Measurements from ENCODE around the gene HOXD10.

The HOXD10 gene

DNA sequence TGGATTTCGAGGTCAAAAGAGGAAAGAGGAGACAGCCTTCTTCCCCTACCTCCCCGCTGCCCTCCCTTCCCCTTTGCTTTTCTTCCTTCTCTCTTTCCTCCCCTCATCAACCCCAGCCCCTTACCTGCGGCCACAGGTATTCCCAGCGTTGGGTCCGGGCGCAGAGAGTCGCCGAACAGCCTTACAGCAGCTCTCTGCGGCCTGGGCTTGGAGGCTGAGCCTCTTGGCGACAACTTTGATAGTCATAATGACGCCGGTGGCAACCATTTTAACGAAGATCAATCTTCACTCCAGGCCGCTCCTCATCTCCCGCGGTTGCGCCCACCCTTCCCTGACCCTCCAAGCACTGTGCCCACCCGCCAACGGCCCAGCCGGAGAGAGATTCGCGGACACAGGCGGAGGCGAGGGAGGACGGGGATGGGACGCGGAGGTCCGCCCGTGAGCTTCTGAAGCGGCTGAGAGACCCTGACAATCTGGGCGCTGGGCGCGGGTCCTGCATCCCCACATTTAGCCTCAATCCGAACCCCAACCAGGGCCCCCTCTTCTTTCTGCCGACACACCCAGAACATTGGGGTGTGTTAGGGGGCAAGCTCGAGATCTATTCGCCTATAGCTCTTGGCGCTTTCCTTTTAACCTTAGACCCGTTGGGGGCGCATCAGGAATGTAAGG, 31.3 kb upstream of the HOXD10 start:
- no peak overlapping the region for H3K9ac ChIP-seq (ENCODE audit: low read length)
- H3K4me1 ChIP-seq (ENCODE audit: control insufficient read depth, insufficient read depth, low read length), result no peaks in the 10 kb centered on the region
- H3K27ac ChIP-seq (ENCODE audit: low read depth, low read length), result no peak overlapping the region
- H3K27me3 ChIP-seq (ENCODE audit: control insufficient read depth, insufficient read depth, low read length), result peaks cover 80% of the 10 kb centered on the region
- no peak overlapping the region for H3K4me3 ChIP-seq (ENCODE audit: low read length)
- H3K36me3 ChIP-seq (ENCODE audit: control insufficient read depth, insufficient read depth, low read length), result no peaks in the 10 kb centered on the region

DNA sequence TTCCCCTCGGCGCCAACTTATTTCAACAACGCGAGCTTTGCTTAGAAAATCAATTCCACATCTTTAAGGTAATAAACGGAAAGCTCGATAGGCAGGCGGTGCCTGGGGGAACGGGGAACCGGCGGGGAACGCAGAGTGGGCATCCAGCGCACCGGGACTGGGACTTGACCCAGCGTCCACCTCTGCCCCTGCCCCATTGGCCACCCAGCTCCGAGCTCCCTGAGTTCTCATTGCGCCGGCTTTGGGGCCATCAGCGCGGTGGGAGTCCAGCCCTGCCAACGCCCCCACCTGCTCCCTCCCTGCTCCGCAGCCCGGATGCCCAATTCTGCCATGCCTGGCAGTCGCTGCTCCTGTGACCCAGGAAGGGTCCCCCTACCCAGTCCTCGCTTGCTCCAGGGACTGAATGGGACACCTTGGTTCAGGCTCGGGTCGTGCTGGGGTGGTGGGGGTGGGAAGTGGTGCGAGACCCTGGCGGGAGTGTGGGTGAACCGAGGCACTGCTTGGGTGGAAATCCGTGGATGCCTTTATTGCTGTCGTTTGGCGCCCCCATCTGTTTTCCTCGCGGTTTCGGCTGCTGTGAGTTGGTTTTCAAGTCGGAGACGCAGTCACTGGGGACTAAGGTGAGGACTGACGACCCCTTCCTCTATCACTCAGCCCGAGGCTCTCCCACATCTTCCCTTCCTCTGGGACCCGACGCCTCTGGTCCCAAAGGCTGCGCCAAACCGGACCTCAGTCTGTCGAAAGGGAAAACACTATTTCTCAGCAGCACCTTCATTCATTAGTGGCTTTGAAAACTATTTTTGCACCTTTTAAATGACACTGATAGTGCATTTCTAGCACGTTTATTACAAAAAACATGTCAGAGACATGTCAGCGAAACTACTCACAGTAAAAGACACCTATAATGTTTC, 30.5 kb upstream of the HOXD10 start:
- H3K4me3 ChIP-seq (ENCODE audit: low read length), result no peak overlapping the region
- H3K36me3 ChIP-seq (ENCODE audit: control insufficient read depth, insufficient read depth, low read length), result no peaks in the 10 kb centered on the region
- no peak overlapping the region for H3K27ac ChIP-seq (ENCODE audit: low read depth, low read length)
- H3K27me3 ChIP-seq (ENCODE audit: control insufficient read depth, insufficient read depth, low read length), result peaks cover 75% of the 10 kb centered on the region
- H3K9ac ChIP-seq (ENCODE audit: low read length), result no peak overlapping the region
- H3K4me1 ChIP-seq (ENCODE audit: control insufficient read depth, insufficient read depth, low read length), result no peaks in the 10 kb centered on the region

DNA sequence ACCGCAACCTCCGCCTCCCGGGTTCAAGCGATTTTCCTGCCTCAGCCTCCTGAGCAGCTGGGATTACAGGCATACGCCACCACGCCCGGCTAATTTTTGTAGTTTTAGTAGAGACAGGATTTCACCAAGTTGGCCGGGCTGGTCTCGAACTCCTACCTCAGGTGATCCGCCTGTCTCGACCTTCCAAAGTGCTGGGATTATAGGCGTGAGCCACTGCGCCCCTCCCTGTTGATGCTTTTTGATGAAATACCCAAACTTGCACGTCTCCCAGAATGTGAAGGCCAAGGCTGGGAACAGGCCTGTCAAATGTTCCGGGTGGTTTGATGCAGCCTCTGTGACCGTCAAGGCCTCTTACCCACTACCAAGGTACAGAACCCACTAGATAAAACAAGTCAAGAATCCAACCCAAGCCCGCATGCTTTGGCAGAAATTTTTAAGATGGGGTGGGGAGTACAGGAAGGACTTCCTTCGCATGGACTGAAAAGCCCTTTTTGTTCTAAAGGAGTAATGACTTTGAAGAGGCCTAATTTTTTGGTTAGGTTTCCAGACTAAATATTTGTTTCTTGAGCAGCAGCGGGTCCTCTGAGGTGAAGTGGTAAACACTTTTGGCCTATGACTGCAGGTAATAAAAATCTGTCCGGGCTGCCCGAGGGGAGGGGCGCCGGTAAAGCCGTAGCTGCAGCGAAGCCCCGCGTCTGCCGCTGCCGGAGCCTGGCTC, 29.1 kb upstream of the HOXD10 start:
- peaks cover 73% of the 10 kb centered on the region for H3K27me3 ChIP-seq (ENCODE audit: control insufficient read depth, insufficient read depth, low read length)
- H3K27ac ChIP-seq (ENCODE audit: low read depth, low read length), result no peak overlapping the region
- no peak overlapping the region for H3K9ac ChIP-seq (ENCODE audit: low read length)
- H3K4me3 ChIP-seq (ENCODE audit: low read length), result peak overlapping the region; percentile 55
- no peaks in the 10 kb centered on the region for H3K4me1 ChIP-seq (ENCODE audit: control insufficient read depth, insufficient read depth, low read length)
- no peaks in the 10 kb centered on the region for H3K36me3 ChIP-seq (ENCODE audit: control insufficient read depth, insufficient read depth, low read length)

DNA sequence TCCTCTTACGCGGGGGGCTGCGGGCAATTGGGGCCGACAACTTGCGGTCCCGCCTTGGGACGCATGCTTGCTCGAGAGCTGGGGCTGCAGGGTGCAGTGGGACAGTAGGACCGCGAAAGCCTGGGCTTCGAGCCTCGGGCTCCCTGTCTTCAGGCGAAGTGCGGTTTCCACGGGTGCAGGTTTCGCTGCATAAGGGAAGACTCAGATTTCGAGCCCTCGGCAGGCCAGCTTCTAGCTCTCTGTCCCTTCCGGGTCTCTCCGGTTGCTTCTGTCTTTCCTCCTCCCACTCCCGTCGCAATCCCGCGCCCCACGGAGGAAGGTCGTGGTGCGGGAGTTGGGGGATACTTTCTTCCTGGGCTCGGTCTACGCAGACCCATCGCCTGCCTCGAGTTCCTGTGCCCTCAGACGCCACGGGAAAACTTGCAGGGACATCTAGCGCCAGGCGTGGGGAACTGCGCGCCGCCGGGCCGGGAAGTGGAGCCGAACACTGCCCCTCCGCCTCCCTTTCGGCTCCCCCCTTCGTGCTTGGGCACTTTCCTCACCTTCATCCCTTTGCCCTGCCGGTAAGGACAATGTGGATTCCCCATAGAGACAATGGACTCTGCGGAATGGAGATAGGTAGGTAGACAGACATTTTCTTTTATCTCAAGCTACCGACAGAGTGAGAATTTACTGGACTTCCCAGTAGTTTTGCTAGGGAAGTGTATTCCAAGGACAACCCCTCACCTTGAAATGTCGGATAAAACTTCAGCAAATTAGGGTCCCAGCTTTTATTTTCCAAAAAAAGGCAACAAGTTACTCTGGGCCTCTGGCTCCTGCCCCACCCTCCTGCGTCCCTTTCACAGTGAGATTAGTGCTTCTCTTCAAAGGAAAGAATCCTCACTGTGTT, 28.3 kb upstream of the HOXD10 start:
- H3K9ac ChIP-seq (ENCODE audit: low read length), result no peak overlapping the region
- H3K27ac ChIP-seq (ENCODE audit: low read depth, low read length), result no peak overlapping the region
- peaks cover 2% of the 10 kb centered on the region for H3K4me1 ChIP-seq (ENCODE audit: control insufficient read depth, insufficient read depth, low read length)
- no peaks in the 10 kb centered on the region for H3K36me3 ChIP-seq (ENCODE audit: control insufficient read depth, insufficient read depth, low read length)
- H3K4me3 ChIP-seq (ENCODE audit: low read length), result peak overlapping the region; percentile 55
- peaks cover 70% of the 10 kb centered on the region for H3K27me3 ChIP-seq (ENCODE audit: control insufficient read depth, insufficient read depth, low read length)

DNA sequence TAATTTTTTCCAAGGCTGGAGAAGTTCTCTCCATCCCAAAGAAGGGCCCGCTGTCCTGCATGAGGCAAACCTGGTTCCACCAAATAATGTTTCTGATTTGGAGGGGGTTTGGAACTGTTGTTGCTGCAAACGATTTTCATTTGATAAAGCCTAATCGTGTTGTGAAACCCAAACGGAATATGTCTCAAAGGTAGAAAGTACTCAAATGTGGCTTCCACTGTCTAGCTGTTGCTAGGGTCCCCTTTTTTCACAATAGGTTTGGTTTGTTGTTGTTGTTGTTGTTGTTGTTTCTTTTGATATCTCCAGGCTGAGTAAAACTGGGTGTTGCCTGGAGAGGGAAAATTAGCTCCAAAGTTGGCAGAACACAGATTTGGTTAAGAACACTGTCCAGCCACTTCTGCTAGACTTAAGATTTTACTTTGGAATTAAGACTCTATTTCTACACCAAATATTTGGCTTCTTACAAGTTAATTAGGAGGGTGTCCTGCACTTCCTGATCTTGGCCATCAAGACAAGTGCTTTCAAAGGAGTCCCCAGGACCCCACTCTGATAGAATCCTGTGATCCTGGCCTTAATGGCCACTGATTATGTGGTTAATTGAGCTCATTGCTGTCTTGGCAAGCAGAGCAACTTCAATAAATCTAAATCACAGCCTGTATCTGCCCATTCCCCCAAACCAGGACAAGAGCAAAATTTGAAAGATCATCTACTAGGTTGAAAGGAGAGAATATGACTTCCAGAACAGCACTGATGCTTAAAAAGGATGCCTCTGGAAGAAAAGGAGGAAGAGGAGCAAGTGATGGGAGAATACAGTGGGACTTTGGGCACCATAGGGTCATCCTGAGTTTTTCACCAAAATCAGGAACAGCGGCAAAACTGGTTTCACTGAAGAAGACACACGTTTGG, 27.4 kb upstream of the HOXD10 start:
- H3K4me1 ChIP-seq (ENCODE audit: control insufficient read depth, insufficient read depth, low read length), result peaks cover 3% of the 10 kb centered on the region
- H3K4me3 ChIP-seq (ENCODE audit: low read length), result no peak overlapping the region
- H3K27ac ChIP-seq (ENCODE audit: low read depth, low read length), result no peak overlapping the region
- H3K36me3 ChIP-seq (ENCODE audit: control insufficient read depth, insufficient read depth, low read length), result no peaks in the 10 kb centered on the region
- H3K9ac ChIP-seq (ENCODE audit: low read length), result no peak overlapping the region
- H3K27me3 ChIP-seq (ENCODE audit: control insufficient read depth, insufficient read depth, low read length), result peaks cover 66% of the 10 kb centered on the region

DNA sequence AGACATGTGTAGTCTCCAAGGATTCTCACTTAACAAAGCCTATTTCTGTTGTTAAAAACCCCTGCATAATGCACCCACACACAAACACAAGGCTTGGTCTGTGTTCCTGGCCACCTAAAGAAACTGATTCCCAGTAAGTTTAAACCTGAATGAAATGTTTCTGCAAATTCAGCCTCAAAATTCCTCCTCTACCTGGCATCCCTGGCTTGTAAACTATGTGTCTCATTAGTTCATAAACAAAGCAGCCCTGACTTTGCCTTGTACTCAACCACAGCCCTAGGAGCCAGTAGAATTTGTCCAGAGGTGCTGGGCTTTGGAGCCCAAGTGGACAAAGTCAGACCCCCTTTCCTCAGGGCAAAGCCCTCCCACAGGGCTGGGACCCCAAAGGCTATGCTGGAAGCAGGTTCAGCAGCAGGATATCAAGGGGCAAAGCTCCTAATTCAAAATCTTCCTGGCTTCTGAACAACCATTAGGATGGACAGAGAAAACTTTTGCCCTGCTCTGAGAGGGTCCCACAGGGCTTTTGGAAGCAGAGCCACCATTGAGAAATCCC, 26.7 kb upstream of the HOXD10 start:
- H3K4me1 ChIP-seq (ENCODE audit: control insufficient read depth, insufficient read depth, low read length), result peaks cover 3% of the 10 kb centered on the region
- H3K36me3 ChIP-seq (ENCODE audit: control insufficient read depth, insufficient read depth, low read length), result no peaks in the 10 kb centered on the region
- H3K27me3 ChIP-seq (ENCODE audit: control insufficient read depth, insufficient read depth, low read length), result peaks cover 65% of the 10 kb centered on the region
- no peak overlapping the region for H3K9ac ChIP-seq (ENCODE audit: low read length)
- H3K27ac ChIP-seq (ENCODE audit: low read depth, low read length), result no peak overlapping the region
- H3K4me3 ChIP-seq (ENCODE audit: low read length), result no peak overlapping the region

DNA sequence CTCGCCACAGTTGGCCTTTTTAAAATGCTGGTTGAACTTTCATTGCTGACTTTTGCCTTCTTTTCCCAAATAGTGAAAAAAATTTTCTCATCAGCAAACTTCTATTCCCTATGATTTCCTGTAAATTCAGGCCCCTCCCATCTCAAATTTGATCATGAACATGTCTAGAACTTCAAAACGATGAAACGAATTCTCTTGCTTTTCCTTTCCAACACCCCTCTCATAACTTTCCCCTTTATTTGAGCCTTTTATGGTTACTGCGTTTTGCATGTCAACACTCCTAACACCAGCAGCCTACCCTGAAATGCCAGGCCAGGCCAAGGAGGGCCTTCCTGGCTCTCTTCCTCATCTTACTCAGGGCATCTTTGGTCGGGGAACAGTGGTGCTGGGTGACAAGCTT, 25.7 kb upstream of the HOXD10 start:
- H3K36me3 ChIP-seq (ENCODE audit: control insufficient read depth, insufficient read depth, low read length), result no peaks in the 10 kb centered on the region
- H3K27ac ChIP-seq (ENCODE audit: low read depth, low read length), result no peak overlapping the region

DNA sequence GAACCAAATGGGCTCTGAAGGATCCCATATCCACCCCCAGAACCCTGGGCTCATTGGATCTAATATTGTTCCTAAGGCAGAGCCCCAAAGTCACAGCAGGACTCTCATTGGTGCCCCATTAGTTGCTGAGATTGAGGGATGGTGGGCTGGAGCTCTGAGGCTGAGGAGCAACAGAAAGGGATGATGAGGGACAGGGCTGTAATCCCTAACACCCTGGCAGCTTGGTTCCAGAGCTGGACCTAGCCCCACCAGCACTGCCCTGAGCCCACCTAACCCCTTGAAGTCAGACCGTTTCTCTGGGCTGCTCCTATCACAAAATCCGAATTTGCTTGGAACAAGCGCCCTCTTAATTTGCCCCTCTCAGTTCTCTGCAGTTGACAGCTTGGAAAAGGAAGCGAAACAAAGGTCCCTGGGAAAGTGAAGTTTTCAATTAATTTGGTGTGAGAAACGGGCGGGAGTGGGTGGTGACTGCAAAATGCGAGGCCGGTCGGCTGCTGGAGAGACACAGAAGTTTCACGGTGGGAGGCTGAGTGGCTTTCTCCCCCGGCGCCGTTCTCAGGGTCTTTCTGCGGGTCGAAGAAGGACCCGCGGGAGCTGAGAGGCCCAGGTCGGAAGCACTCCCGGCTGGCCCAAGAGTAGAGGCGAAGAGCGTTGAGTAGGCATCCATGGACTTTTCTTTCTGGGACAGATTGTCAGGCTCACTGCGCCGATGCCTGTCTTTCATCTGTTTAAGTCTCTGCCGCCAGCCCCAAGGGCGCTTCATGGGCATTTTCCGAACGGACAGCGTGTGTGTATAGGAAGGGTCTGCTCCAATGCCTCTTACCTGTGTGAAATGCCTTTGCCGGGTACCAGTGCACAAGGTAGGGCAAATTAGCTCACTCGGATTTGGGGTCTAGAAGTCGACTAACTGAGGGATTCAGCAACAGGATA, 25.0 kb upstream of the HOXD10 start:
- Histone ChIP-seq H3K9ac (ENCODE audit: low read length) (no peak overlapping the region), H3K4me1 (ENCODE audit: control insufficient read depth, insufficient read depth, low read length) (peaks cover 3% of the 10 kb centered on the region), H3K27me3 (ENCODE audit: control insufficient read depth, insufficient read depth, low read length) (peaks cover 55% of the 10 kb centered on the region), H3K4me3 (ENCODE audit: low read length) (no peak overlapping the region), H3K36me3 (ENCODE audit: control insufficient read depth, insufficient read depth, low read length) (no peaks in the 10 kb centered on the region), H3K27ac (ENCODE audit: low read depth, low read length) (no peak overlapping the region)

More for the DNA sequence above, 25.7 kb upstream of the HOXD10 start:
- H3K4me1 ChIP-seq (ENCODE audit: control insufficient read depth, insufficient read depth, low read length), result peaks cover 3% of the 10 kb centered on the region
- H3K4me3 ChIP-seq (ENCODE audit: low read length), result no peak overlapping the region
- peaks cover 62% of the 10 kb centered on the region for H3K27me3 ChIP-seq (ENCODE audit: control insufficient read depth, insufficient read depth, low read length)
- H3K9ac ChIP-seq (ENCODE audit: low read length), result no peak overlapping the region

DNA sequence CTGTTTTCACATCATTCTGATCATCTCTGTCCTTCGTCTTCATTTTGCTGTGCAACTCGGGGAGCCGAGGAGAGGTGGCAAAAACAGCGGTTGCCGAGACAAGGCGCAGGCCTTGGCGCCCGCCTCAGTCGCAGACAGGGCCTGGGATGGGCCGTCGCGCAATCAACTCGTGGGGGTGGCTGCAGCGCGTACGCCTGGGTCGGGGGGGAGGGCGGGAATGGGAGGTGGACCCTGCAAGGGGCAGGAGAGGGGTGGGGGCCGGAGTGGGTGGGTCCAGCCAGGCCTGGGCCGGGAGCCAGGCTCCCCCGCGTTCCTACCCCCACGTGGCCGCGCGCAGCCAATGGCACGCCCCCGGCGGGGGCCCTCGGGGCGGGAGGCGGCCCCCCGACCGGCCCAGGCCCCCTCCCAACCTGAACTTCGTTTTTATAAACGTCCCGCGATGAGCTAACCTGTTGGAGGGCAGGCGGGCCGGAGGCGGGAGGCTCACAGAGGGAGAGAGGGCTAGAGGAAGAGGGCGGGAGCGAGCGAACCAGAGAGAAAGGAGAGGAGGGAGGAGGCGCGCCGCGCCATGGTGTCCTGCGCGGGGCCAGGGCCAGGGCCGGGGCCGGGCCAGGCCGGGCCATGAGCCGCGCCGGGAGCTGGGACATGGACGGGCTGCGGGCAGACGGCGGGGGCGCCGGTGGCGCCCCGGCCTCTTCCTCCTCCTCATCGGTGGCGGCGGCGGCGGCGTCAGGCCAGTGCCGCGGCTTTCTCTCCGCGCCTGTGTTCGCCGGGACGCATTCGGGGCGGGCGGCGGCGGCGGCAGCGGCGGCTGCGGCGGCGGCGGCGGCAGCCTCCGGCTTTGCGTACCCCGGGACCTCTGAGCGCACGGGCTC, 24.1 kb upstream of the HOXD10 start, which contains the start of gene HOXD13:
HOXD13 (plus strand) TSS at position 452 of the 875 bp plus-strand sequence; CDS start at position 622, 170 bp downstream.
- Histone ChIP-seq H3K9ac (ENCODE audit: low read length) (no peak within 1 kb of the TSS), H3K27me3 (ENCODE audit: control insufficient read depth, insufficient read depth, low read length) (peaks cover 51% of the 10 kb centered on the region), H3K36me3 (ENCODE audit: control insufficient read depth, insufficient read depth, low read length) (no peaks in the 10 kb centered on the region), H3K27ac (ENCODE audit: low read depth, low read length) (peak within 1 kb of the TSS; percentile 30), H3K4me3 (ENCODE audit: low read length) (peak within 1 kb of the TSS; percentile 64), H3K4me1 (ENCODE audit: control insufficient read depth, insufficient read depth, low read length) (peaks cover 3% of the 10 kb centered on the region)
